ENCODE results near the gene FBLN5.

GRCh38 chr14:91883753-91884152 lies 63.7 kb downstream of the FBLN5 start:
- TF ChIP-seq ELK1 (IDR thresholded peaks at IDR 0.05; ENCODE audit: borderline replicate concordance, low read depth, low read length) (no peak), CTCF (conservative IDR thresholded peaks at IDR 0.05; ENCODE audit: low read depth, low read length) (no peak), POLR2A (IDR thresholded peaks at IDR 0.05; ENCODE audit: low read depth, low read length) (no peak), RCOR1 (IDR thresholded peaks at IDR 0.05; ENCODE audit: insufficient replicate concordance, low read length) (no peak), RAD21 (IDR thresholded peaks at IDR 0.05; ENCODE audit: low read length) (no peak)

Data from IMR-90 (cell line).